Uterus (tissue), 4 donors: ENCODE measurements around the gene HTR2A. TPM values are rescaled to one million over a fixed set of nuclear protein-coding genes. Genes with fewer than 3 reads are reported as not detected.

Experiments
- DNase-seq, 2 donors: peaks; one replicate each; pipeline ENCODE4 v3.0.0-alpha.2; 2019 to 2020
- H3K27ac ChIP-seq, 2 donors: fragments of 200-600 bp; sonication (generic); 1 replicate in 1 of 2; 2 replicates in 1 of 2; pipeline ENCODE4 v1.5.1; 2016 to 2018
- H3K27me3 ChIP-seq, 2 donors: fragments of 200-600 bp; sonication (generic); one replicate each; pipeline ENCODE4 v1.5.1; 2018 to 2019; ENCODE audit warnings: control low read depth in 1 of 2
- H3K36me3 ChIP-seq, 2 donors: fragments of 200-600 bp; sonication (generic); one replicate each; pipeline ENCODE4 v1.5.1; 2019; ENCODE audit warnings: control low read depth in 1 of 2
- H3K4me1 ChIP-seq, 2 donors: fragments of 200-600 bp; sonication (generic); one replicate each; pipeline ENCODE4 v1.5.1; 2018 to 2019; ENCODE audit warnings: control low read depth in 1 of 2
- H3K4me3 ChIP-seq, 2 donors: fragments of 200-600 bp; sonication (generic); 1 replicate in 1 of 2; 2 replicates in 1 of 2; pipeline ENCODE4 v1.5.1; 2018 to 2019; ENCODE audit warnings: mild to moderate bottlenecking in 1 of 2
- H3K9me3 ChIP-seq, 2 donors: fragments of 200-600 bp; sonication (generic); one replicate each; pipeline ENCODE4 v1.5.1; 2019; ENCODE audit warnings: control low read depth in 1 of 2
- POLR2A ChIP-seq, 2 donors: fragments of 450-650 bp; IDR thresholded peaks; one replicate each; pipeline ENCODE4 v1.6.1; 2016; ENCODE audit warnings: antibody characterized with exemption in 2 of 2, mild to moderate bottlenecking in 1 of 2, moderate library complexity in 1 of 2
- intact Hi-C: fragments of 100-400 bp; cut with DNase I; formaldehyde crosslinking; loops from one replicate; pipeline ENCODE4 v1.15.1; 2023; ENCODE audit warnings: low total_unique reads
- total RNA-seq, 4 donors: library from RNA; depleted of rRNA in 3 of 4; stranded (reverse); fragments of >200 nt in 3 of 4; gene quantifications; one replicate each; pipeline versions ENCODE4 v1.1.0 to v1.2.4, GENCODE V29; 2014 to 2023
- TF ChIP-seq, protein P1 (sequence below), 4 experiments: fragments of 200-600 bp in 2 of 4; fragments of 450-650 bp in 2 of 4; sonication (generic) in 2 of 4; IDR thresholded peaks; one replicate each; pipeline ENCODE4 v1.5.1; 2016 to 2019; ENCODE audit warnings: antibody characterized with exemption in 4 of 4, mild to moderate bottlenecking in 2 of 4, moderate library complexity in 1 of 4
- donor health status: DM: yes; HTN: yes; CAD: no.

The HTR2A gene
- total RNA-seq, 4 donors from 2014 or later: 0.29 to 5.1 (median 1.5) TPM

DNA sequence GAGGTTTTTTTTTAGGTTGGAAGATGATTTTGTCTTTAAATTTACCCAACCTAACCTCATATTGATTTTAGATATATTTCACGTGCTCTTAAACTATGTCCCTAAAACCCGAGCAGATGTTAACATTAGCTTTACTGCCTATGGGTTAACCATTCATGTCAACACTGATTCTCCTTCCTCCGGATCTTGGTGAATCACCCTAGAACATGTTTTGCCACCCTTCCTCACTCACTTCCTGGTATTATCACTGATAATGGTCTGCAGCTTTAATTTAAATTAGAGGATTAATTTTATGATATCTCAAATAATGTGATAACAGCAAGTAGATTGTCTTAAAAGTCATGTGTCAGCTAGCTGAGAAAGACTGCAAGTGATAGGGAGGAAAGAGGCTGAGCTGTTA is 31.9 kb downstream of the HTR2A start:
- Histone ChIP-seq H3K4me1 (no peaks in the 10 kb centered on the region), H3K36me3 (no peaks in the 10 kb centered on the region), H3K27ac (no peak overlapping the region), H3K9me3 (no peaks in the 10 kb centered on the region), H3K27me3 (no peaks in the 10 kb centered on the region), H3K4me3 (no peak overlapping the region)
- no peak for DNase-seq
- intact Hi-C loops: no loop called here
- TF ChIP-seq, protein P1, sequence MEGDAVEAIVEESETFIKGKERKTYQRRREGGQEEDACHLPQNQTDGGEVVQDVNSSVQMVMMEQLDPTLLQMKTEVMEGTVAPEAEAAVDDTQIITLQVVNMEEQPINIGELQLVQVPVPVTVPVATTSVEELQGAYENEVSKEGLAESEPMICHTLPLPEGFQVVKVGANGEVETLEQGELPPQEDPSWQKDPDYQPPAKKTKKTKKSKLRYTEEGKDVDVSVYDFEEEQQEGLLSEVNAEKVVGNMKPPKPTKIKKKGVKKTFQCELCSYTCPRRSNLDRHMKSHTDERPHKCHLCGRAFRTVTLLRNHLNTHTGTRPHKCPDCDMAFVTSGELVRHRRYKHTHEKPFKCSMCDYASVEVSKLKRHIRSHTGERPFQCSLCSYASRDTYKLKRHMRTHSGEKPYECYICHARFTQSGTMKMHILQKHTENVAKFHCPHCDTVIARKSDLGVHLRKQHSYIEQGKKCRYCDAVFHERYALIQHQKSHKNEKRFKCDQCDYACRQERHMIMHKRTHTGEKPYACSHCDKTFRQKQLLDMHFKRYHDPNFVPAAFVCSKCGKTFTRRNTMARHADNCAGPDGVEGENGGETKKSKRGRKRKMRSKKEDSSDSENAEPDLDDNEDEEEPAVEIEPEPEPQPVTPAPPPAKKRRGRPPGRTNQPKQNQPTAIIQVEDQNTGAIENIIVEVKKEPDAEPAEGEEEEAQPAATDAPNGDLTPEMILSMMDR (IDR thresholded peaks at IDR 0.05): no peak
- no peak for TF ChIP-seq POLR2A (IDR thresholded peaks at IDR 0.05)

DNA sequence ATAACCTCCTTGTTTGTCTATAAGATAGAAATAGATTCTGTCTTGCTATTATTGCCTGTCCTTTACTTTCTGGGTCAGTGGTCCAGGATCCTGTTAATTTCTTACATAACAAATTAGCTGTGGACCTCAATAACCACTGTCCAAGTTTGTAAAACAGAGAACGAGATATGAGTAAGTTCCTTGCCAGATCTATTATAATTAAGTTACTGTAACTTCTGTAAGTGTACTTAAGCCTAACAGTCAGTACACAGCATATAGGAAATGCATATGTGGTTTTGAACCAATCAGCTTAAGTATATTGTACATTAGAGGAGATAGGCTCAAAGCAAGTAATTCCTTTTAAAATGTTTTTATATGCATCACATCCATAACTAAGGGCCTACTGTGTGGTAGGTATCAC is 34.9 kb downstream of the HTR2A start:
- H3K36me3 ChIP-seq: no peaks in the 10 kb centered on the region
- TF ChIP-seq, protein P1 (IDR thresholded peaks at IDR 0.05): no peak
- no peak for TF ChIP-seq POLR2A (IDR thresholded peaks at IDR 0.05)
- DNase-seq: no peak
- H3K27ac ChIP-seq: no peak overlapping the region
- intact Hi-C loops: no loop called here
- H3K27me3 ChIP-seq: no peaks in the 10 kb centered on the region
- H3K4me1 ChIP-seq: no peaks in the 10 kb centered on the region
- no peak overlapping the region for H3K4me3 ChIP-seq
- H3K9me3 ChIP-seq: no peaks in the 10 kb centered on the region

DNA sequence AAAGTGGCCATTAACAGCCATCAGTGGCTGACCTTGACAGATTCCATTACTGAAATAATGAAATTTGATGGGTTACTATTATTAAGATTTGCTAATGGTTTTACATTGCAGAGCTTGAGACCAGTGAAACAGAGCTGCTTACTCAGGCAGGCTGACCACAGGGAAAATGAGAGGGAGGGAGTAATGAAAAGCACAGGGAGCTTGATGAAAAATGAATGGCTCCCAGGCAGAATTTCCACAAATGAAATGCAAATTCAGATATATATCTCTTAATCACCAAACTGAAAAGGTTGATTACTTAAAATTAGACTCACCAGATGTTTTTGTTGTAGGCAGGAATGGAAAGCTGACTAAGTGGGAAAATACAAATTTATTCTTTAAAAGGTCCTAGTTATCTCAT is 36.1 kb downstream of the HTR2A start:
- no peaks in the 10 kb centered on the region for H3K27me3 ChIP-seq
- H3K4me1 ChIP-seq: no peaks in the 10 kb centered on the region
- H3K9me3 ChIP-seq: no peaks in the 10 kb centered on the region
- H3K27ac ChIP-seq: no peak overlapping the region
- intact Hi-C loops: no loop called here
- TF ChIP-seq, protein P1 (IDR thresholded peaks at IDR 0.05): no peak
- no peak for TF ChIP-seq POLR2A (IDR thresholded peaks at IDR 0.05)
- no peaks in the 10 kb centered on the region for H3K36me3 ChIP-seq
- no peak overlapping the region for H3K4me3 ChIP-seq
- DNase-seq: no peak

DNA sequence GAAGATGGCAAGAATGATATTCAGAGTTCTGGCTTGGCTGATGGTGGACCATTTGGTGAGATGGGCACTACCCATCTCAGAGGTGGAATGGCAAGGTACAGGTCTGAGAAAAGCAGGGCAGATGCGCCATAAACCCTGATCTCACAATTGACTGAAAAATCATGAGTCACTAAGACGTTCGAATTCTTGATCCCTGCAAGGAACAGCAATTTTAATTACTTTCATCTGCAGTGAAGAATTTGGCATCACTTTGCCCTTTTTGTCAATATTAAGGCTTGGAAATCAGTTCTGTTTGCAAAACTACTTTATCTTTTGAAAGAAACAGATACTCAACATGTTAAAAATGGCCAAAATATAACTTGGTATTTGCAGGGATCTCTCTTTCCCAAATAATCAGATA is 38.1 kb downstream of the HTR2A start:
- Histone ChIP-seq H3K27ac (no peak overlapping the region), H3K27me3 (no peaks in the 10 kb centered on the region), H3K9me3 (no peaks in the 10 kb centered on the region), H3K4me3 (no peak overlapping the region), H3K4me1 (no peaks in the 10 kb centered on the region), H3K36me3 (no peaks in the 10 kb centered on the region)
- TF ChIP-seq POLR2A (IDR thresholded peaks at IDR 0.05): no peak
- TF ChIP-seq, protein P1 (IDR thresholded peaks at IDR 0.05): no peak
- DNase-seq: no peak
- intact Hi-C loops: no loop called here

DNA sequence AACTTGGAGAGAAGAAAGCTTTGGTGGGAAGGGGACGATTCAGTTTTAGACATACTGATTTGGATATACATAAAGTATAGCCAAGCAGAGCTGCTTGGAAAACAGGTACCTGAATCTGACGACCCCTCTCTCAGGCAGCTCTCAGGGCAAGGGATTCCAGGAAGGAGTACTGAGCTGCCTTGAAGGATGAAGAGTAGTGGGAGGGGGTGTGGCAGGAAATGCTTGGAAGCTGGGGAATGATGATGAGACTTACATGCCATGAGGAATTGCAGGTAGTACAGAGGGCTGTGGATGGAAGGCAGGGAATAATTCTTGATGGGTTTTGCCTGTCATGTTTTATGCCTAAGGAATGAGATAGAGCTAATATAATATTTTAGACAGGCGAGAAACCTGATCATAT is 38.7 kb downstream of the HTR2A start:
- no peak overlapping the region for H3K27ac ChIP-seq
- no peaks in the 10 kb centered on the region for H3K9me3 ChIP-seq
- no peaks in the 10 kb centered on the region for H3K27me3 ChIP-seq
- DNase-seq: no peak
- no peaks in the 10 kb centered on the region for H3K4me1 ChIP-seq
- TF ChIP-seq POLR2A (IDR thresholded peaks at IDR 0.05): no peak
- TF ChIP-seq, protein P1 (IDR thresholded peaks at IDR 0.05): no peak
- H3K36me3 ChIP-seq: no peaks in the 10 kb centered on the region
- no peak overlapping the region for H3K4me3 ChIP-seq
- intact Hi-C loops: no loop called here
